HG03342 (cell line): ENCODE measurements around the gene SAPCD1.

ENCODE experiments used
- ATAC-seq: cut with Tn5 transposase; IDR thresholded peaks from one replicate; pipeline ENCODE4 v1.9.1; 2021; ENCODE audit warnings: mild to moderate bottlenecking, moderate library complexity; ENCODE audit not compliant: unreplicated experiment

The SAPCD1 gene

DNA sequence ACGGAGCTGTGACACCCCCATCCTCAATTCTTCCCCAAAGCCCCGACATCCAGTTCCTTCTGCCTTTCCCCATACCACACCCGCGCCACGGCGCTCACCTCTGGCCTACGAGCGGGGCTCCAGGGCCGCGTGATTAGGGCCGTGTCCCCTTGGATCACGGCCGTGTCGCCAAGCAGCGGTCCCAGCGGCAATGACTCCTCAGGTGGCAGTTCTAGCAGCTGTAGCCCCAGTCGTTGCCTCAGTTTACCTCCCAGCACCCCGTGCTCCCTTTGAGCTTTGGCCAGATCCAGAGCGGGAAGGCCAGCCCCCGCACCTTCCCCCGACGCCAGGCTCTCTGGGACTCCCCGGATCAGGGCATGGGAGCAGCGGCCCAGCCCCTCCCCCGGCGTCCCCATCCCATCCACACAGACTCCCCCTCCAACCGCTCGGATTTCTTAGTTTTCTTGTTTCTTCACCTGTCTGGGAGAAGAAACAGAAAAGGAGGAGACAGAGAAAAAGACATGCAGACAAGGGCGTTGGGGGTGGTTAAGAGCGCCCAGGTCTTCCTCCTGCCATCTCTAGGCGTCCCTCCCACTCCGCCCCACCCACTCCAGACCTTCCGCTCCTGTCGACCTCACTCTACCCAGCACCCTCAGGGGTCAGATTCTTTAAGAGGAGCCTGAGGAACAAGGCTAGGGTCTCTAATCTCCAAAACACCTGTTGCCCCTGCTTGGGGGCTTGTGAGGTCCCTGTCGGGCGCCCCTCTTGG, 33.5 kb upstream of the SAPCD1 start, which contains the start of gene DDAH2:
Gene DDAH2, minus strand, starts transcription at position 533 of the 748 bp plus-strand sequence. Its CDS starts 138 bp downstream, at position 395.
- ATAC-seq, result peak; percentile 19

DNA sequence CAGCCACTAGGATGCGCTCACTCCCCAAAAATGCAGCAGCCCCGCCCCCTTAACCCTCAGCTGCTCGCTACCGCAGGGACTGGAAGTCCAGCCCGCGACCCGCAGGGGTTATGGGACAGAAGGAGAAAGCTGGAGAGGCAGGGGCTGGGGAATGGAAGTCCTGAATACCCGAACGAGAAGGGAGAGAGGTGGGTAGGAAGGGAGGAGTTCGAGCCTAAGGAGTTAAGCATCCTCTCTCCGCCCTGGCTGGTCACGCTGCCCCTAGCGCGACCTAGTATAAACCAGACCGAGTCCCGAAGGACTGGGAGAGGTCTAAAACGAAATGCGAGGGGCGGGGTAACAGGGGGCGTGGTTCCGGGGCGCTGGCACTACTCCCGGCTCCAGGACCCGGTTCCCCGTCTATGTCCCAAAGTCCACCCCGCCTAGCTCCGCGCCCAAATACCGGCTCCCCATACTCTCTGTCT, 32.9 kb upstream of the SAPCD1 start:
- ATAC-seq, result peak; percentile 42

DNA sequence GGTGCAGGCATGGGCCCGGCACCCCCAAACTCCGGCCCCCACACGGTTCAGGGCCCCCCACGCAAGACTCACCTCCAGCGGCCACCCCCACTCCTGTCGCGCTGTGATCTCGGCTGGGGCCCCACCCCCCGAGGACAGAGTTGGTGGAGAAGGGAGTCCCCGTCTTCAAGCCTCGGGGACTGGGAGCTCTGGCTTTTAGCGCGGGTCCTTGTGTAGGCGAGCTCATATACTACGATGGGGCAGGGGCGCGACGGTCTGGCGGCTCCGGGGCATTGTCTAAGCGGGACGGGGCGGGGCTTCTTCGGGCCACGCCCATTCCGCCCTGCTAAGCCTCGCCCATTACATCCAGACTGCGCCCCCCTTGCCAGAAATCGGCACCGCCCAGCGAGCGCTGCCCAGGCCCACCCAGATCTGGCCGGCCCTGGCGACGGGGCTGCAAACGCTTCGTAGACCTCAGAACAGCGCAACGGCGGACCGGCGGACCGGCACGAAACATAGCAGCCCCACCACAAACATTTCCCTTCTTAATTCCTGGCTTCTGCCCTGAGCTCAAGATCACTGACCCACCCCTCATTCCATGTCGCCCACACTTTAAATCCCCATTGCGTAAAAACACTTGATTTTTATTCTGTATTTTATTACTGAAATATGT, 32.4 kb upstream of the SAPCD1 start:
- ATAC-seq, result peak; percentile 31

DNA sequence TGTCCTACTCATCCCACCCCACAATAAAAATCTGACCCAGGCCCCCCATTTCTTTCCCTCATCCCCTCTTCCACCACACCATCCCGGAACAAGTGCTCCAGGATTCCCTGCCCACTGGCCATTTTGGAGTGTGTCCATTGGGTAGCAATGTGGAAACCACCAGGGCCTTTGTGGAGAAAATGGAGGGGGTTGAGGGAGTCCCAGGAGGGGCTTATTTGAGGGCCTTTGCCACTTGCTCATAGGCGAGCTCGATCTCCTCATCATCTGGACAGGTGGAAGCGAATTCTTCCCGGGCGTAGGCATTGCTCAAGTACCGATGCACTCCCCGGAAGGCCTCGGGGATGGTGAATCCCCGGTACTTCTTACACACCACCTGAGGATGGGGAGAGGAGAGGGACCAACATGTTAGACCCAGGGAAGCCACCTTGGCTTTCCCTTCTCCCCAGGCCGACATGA, 31.8 kb upstream of the SAPCD1 start:
- no peak for ATAC-seq

DNA sequence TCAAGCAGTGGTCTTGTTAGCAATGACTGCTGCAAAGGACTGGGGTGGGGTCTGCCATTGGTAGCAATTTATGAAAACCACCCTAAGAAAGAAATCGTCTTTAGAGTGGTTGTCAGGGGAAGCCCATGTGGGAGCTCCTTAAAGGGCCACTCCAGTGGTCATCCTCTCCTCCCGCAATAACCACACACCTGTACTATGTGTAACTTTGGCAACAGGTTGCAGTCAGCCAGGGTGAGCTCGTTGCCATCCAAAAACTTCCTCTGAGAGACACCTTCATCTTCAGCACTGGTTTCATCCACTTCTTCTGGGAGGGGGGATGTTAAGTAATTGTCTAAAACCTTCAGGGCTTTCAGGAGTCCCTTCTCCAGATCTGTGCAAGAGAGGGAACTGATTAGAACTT, 30.4 kb upstream of the SAPCD1 start:
- ATAC-seq, result no peak

DNA sequence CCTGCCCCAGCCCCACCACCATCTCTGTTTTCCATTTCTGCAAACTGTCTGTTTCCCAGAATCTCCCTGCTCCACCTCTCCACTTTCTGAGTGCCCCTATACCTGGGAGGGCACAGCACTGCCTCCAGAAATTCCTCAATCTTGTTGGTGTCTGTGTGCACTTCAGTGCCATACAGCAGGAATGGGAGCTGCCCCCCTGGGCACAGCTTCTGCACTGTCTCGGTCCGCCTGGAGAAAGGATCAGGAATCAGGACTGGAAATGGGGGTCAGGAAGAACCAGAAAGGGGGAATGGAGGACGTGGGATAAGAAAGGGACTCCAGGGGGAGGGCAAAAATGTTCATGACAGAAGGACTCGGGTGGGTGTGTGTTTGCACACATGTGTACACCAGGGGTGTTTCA, 28.7 kb upstream of the SAPCD1 start:
- ATAC-seq, result no peak

DNA sequence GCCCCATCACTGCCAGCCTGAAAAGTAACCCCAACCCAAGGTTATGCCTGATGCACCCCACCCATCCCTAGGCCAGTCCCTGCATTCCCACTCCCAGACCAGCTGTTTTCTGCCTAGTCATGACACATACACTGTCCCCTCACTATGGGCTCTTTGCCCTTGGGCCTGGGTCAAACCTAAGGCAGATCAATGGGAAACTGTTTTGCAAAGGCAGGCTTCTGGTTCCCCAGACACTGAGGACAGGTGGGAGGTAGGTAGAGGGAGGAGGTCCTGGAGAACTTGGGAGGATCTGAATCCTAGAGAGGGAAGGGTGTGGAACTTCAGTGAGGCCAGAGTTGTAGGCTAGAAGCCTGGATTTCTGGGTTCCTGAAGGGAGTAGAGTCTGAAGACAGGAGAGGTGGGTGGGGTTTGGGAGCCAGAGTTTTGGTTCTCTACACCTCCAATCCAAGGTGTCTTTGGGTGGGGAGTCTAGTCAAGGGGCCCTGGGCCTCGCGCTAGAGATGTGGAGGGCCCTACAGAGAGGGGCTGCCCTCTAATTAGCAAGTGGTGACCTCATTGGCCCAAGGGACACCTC, 28.1 kb upstream of the SAPCD1 start:
- no peak for ATAC-seq

DNA sequence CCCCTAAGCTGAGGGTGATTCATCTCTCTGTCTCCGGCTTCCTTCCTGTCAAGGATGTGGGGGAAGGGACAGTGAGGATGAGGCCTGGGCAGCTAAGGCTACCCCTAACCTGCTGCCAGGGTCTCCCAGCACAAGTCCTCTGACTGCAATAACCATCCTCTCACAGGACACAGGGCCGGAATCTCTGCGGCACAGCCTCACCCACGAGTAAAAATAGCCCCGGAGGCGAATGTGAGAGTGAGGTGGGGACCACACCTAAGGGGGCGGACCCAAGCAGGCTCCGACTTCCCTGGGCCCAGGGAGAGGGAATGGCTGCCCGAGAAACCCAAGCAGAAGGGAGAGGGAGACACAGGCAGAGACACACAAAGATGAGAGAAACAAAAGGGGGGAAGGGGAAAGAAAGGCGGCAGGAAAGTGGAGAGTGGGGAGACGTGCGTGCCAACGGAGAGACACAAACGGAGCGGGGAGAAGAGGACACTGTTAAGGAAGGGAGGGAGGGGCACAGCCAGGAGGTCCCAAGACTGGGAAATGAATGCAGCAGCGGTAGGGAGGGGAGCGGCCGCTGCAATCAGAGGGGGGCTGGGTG, 27.5 kb upstream of the SAPCD1 start:
- ATAC-seq, result peak; percentile 22

DNA sequence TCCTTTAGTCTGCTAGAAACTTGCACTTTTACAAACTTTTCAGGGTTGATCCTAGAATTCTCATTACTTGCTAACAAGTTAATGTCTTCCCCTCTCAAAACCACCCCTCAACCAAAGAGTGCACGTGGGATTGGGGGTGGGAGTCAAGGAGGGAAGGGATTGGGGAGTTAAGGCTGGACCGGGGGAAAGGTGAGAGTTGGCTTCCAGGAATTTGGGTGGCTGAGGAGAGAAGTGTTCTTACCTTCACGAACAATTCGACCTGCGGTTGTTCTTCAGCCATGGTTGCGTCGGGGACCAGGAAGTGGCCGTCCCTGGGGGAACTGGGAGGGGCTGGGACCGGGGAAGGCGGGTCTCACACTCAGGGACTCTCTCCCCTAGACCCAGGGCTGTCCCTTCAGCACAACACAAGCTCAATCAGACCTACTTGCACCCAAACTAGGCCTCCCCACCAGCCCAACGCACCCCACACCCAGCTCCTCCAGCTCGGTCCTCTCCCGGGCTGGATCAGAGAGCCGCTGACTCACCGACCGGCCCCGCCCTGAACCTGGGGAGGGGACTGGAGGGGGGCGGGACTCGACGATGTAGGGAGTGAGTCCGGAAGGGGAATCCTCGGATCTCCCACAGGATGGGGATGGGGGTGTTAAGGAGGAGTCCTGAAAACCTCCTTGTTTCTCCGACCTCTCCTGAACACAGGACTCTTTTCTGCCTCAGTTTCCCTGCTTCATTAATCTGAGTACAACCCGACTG, 26.3 kb upstream of the SAPCD1 start, which contains the start of gene CLIC1:
Gene CLIC1, minus strand, starts transcription at position 510 of the 747 bp plus-strand sequence. Its CDS starts 230 bp downstream, at position 280.
- ATAC-seq, result no peak

DNA sequence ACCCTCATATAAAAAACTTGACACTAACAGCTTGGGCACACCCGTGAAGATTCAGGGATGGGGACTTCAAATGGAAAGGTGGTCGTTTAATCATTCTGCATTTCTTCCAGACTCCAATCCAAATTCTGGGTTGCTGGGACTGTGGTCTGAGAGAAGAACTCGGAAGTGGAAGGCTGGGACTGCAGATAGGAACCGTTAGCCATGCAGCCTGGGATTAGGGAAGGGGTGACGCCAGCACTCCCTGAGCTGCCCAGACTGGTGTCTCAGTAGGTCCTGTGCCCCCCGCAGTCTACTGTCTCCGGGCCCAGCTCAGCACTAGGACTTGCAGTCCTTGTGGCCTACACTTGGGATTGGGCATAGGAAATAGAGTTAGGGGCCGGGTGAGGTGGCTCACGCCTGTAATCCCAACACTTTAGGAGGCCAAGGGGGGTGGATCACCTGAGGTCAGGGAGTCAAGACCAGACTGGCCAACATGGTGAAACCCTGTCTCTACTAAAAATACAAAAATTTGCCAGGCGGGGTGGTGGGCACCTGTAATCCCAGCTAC, 25.6 kb upstream of the SAPCD1 start:
- no peak for ATAC-seq

DNA sequence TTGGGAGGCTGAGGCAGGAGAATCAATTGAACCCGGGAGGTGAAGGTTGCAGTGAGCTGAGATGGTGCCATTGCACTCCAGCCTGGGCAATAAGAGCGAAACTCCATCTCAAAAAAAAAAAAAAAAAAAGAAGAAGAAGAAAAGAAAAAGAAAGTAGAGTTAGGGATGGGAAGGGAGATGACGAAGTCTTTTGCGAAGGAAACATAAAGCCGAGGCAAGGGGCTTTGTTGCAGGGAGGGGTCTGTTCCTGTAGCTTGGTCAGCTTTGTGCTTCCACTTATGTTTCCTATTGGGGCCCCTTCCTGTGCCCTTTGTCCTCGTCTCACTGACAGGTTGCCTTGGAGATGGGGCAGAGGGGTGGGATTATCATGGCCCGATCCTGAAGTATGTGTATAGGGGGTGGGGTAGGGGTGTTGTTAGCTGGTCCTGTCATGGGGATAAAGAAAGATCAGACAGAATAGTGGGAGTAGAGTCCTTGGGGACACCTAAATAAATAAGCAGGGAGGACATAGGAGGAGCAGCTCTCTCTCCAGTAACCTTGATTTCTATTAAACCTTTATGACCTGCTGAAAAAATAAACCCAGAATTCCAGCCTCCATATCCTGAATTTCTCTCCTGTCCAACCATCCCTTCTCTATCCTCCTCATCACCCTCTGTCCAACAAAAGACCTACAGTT, 25.0 kb upstream of the SAPCD1 start:
- no peak for ATAC-seq

DNA sequence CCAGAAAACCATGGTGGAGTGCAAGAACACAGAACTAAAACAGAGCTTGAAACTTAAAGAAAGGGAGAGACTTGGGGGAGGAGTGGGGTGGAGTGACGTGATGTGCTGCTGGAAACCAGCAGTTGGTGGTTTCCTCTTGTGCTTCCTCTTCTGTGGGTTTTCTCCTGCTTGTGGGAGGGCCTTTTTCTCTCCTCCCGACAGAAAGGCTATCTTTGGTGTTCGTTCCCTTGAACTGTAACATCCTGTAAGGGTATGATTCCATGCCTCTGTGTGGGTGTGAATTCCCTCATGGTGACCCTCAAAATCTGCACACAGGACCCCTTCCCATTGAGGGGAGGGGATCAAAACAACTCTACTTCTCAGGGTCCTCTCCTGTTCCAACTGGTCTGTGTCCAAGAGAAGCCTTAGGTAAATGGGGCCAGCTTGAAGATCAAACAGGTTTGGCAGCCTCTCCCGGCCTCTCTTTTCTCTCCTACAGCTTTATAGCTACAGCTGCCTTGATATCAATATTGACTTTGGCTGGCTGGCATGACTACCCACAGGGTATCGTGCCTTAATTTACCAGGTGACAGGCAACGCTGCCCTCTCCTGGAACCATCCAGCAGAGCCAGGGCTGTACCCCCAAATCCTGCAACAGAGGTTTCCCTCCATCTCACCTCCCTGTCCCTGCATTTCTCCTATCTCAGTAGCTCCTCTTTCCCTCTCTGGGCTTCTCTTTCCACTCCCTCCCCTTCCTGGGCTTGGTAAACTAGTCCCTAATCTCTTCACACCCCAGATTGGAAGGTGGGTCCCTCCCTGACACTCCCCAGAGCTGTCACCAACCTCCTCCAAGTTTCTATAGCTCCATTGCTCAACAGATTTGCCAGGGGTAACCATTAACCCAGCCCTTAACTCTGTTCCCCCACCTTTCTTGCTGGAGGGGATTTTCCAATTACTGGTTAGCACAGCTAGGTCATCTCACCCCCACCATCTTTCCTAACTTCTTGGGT, 24.2 kb upstream of the SAPCD1 start:
- no peak for ATAC-seq

DNA sequence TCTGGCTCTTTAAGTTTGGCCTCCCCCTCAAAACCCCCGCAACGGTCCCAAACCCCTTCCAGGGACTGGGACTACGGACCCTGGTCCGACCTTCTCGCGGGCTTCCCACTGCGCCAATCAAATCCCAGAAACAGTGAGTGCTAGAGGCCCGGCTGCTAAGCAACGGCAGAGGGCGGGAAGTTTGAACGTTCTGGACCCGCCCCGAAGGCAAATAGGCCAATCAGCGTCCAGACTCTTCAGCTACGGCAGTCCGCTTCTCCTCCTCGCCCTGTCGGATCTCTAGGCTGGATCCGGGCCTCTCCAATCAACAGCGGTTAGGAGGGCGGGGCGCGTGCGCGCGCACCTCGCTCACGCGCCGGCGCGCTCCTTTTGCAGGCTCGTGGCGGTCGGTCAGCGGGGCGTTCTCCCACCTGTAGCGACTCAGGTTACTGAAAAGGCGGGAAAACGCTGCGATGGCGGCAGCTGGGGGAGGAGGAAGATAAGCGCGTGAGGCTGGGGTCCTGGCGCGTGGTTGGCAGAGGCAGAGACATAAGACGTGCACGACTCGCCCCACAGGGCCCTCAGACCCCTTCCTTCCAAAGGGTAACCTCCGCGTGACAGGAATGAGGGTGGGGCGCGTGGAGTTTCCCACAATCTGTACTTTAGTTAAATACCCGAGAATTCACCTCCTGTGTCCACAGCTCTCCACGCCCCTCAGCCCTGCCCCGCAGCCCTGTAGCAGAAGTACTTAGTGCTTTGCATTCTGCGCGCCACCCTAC, 22.6 kb upstream of the SAPCD1 start, which contains the start of gene MSH5:
Gene MSH5, plus strand, starts transcription at position 367 of the 758 bp plus-strand sequence. CDS start 462 bp downstream, outside the sequence.
- peak; percentile 62 for ATAC-seq

DNA sequence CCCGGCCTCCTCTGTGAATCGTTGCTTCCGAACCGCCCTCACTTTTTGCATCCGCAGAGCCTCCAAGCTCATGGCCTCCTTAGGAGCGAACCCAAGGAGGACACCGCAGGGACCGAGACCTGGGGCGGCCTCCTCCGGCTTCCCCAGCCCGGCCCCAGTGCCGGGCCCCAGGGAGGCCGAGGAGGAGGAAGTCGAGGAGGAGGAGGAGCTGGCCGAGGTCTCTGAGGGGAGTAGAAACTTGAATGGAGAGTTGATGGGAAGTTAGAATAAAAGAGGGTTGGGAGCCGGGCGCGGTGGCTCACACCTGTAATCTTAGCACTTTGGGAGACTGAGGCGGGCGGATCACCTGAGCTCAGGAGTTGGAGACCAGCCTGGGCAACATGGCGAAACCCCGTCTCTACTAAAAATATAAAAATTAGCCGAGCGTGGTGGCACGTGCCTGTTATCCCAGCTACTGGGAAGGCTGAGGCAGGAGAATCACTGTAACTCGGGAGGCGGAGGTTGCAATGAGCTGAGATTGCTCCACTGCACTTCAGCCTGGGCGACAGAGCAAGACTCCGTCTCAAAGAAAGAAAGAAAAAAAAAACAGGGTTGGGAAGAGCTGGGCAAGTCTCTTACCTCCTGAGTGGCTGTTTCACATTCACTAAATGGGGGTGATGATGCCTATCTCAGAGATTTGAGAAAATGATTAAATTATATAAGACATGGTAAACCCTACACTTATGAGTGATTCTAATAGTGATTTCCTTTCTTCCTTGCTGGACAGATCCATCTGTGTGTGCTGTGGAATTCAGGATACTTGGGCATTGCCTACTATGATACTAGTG, 21.8 kb upstream of the SAPCD1 start:
- peak; percentile 1 for ATAC-seq

DNA sequence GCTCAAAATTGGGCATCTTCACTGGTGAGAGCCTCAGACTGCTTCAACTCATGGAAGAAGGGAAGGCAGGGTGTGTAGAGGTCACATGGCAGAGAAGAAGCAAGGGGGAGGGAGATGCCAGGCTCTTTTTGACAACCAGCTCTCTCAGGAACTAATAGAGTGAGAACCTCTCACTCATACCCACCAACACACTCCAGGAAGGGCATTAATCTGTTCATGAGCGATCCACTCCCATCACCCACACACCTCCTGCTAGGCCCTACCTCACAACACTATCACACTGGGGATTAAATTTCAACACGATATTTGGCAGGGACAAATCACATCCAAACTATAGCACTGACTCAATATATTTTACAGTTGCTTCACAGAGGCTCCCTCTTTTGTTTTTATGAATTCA, 20.6 kb upstream of the SAPCD1 start:
- ATAC-seq, result no peak

DNA sequence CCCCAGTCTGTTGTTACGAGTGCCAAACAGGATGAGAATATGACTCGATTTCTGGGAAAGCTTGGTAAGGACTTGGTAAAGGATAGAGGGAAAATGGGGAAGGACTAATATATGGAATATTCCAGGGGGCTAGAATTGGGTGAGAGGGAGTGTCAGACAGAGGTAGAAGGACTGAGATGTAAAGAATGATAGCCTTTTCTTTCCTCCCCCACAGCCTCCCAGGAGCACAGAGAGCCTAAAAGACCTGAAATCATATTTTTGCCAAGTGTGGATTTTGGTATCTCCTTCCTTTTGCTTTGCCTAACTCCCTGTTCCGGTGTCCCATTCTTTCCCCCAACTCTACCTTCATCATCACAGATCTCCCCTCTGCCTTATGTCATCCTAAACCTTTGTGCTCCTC, 19.6 kb upstream of the SAPCD1 start:
- ATAC-seq, result no peak

DNA sequence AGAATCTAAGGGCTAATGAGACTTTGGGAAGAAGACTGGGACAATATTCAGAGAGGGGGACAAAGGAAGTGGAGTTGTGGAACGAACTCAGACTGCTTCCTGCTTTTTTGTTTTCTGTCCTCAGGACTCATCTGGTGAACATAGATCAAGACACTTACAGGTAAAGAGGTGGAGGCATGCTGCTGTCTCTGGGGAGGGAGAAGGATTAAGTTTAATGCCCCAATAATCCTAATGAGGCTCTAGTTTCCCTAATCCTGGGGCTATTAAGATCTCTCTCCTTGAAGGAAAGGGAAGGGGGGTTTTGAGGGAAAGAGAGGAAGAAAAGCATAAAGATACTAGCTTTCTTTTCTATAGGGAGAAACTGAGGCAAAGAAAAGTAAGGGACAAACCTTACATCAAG, 18.0 kb upstream of the SAPCD1 start:
- ATAC-seq, result no peak
